ENCODE measurements around the gene CASP2. TPM values are rescaled to one million over a fixed set of nuclear protein-coding genes. Genes with fewer than 3 reads are reported as not detected.

The CASP2 gene
- total RNA-seq, 1 experiment from 2014 or later, result 64.1 TPM

DNA sequence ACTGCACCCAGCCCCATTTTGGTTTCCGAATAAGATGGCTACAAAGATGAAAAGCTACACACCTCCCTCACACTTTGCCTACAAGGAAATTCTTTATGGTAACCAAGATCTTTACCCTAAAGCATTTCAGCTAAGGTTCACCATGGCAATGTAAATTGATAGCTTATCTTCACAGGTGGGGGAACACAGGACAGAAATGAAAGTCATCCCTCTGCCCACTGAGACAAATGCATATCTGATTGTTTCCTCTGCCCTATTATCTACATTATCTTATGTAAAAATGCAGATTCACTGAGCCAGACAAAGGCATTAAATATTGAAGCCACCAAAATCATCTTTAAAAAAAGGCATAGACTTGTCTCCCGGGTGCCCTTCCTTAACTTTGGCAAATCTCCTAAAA is 6.6 kb upstream of the CASP2 start:
- TF ChIP-seq ZFX (IDR thresholded peaks at IDR 0.05) (no peak), POLR2A (IDR thresholded peaks at IDR 0.05; ENCODE audit: borderline replicate concordance, extremely low read depth, insufficient read depth, insufficient read length) (no peak), POLR2AphosphoS5 (IDR thresholded peaks at IDR 0.05; ENCODE audit: low read depth, low read length) (no peak), SIN3A (IDR thresholded peaks at IDR 0.05; ENCODE audit: low read depth) (no peak), TCF7L2 (IDR thresholded peaks at IDR 0.05; ENCODE audit: borderline replicate concordance, extremely low read depth, insufficient read depth, insufficient read length) (no peak), ZNF274 (IDR thresholded peaks at IDR 0.05; ENCODE audit: low read depth, low read length) (no peak), RAD21 (IDR thresholded peaks at IDR 0.05; ENCODE audit: low read depth) (no peak), SRF (IDR thresholded peaks at IDR 0.05; ENCODE audit: low read depth) (no peak), EZH2phosphoT487 (IDR thresholded peaks at IDR 0.05; ENCODE audit: borderline replicate concordance) (no peak), CBX3 (IDR thresholded peaks at IDR 0.05; ENCODE audit: low read depth) (no peak), EZH2 (IDR thresholded peaks at IDR 0.05) (no peak), CEBPB (IDR thresholded peaks at IDR 0.05; ENCODE audit: low read depth) (no peak)
- TF ChIP-seq, protein P1, sequence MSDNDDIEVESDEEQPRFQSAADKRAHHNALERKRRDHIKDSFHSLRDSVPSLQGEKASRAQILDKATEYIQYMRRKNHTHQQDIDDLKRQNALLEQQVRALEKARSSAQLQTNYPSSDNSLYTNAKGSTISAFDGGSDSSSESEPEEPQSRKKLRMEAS (IDR thresholded peaks at IDR 0.05), result no peak
- TF ChIP-seq, protein P2, sequence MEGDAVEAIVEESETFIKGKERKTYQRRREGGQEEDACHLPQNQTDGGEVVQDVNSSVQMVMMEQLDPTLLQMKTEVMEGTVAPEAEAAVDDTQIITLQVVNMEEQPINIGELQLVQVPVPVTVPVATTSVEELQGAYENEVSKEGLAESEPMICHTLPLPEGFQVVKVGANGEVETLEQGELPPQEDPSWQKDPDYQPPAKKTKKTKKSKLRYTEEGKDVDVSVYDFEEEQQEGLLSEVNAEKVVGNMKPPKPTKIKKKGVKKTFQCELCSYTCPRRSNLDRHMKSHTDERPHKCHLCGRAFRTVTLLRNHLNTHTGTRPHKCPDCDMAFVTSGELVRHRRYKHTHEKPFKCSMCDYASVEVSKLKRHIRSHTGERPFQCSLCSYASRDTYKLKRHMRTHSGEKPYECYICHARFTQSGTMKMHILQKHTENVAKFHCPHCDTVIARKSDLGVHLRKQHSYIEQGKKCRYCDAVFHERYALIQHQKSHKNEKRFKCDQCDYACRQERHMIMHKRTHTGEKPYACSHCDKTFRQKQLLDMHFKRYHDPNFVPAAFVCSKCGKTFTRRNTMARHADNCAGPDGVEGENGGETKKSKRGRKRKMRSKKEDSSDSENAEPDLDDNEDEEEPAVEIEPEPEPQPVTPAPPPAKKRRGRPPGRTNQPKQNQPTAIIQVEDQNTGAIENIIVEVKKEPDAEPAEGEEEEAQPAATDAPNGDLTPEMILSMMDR (IDR thresholded peaks at IDR 0.05 in 2 of 3, conservative IDR thresholded peaks at IDR 0.05 in 1 of 3; ENCODE audit: borderline replicate concordance in 1 of 3, insufficient read depth in 1 of 3, low read depth in 2 of 3, low read length in 2 of 3), result no peak
- Histone ChIP-seq H3K36me3 (ENCODE audit: control insufficient read depth in 1 of 2, insufficient read depth in 2 of 2, low read length in 2 of 2) (no peaks in the 10 kb centered on the region), H3K9me3 (ENCODE audit: control insufficient read depth in 1 of 2, insufficient read depth in 1 of 2, low read depth in 1 of 2, low read length in 2 of 2) (no peaks in the 10 kb centered on the region), H3K27ac (ENCODE audit: low read depth, low read length) (no peak overlapping the region), H3K4me2 (ENCODE audit: low read length) (no peak overlapping the region), H3K79me2 (ENCODE audit: insufficient read depth, low read length) (no peaks in the 10 kb centered on the region), H3K4me1 (ENCODE audit: control insufficient read depth in 1 of 2, insufficient read depth in 2 of 2, low read length in 2 of 2) (peaks cover 24 to 48% of the 10 kb centered on the region in 2 experiments), H3K9me2 (ENCODE audit: insufficient read depth) (no peaks in the 10 kb centered on the region), H2AFZ (ENCODE audit: low read depth, low read length, poor library complexity, severe bottlenecking) (no peak overlapping the region), H4K20me1 (ENCODE audit: insufficient read depth) (no peaks in the 10 kb centered on the region), H3K9ac (ENCODE audit: low read length) (no peak overlapping the region), H3K27me3 (ENCODE audit: insufficient read depth, low read length) (no peaks in the 10 kb centered on the region), H3K4me3 (replicated peaks in 1 of 2; ENCODE audit: low read depth in 1 of 2, low read length in 2 of 2) (no peak overlapping the region)
- BruUV-seq (replicated peaks), result no TSS peak
- ChIA-PET CTCF (no interaction called here), RAD21 (ENCODE audit: low non-redundant PET in 1 of 2, low total read pairs in 2 of 2, uncharacterized antibody in 2 of 2, unreplicated experiment in 2 of 2) (no interaction called here), POLR2A (interaction anchor here (1.8 kb wide), 1 partner anchor 18 kb away, joined by 4 read pairs; the partner anchor contains the start of gene GSTK1)
- ATAC-seq (no peak), DNase-seq (ENCODE audit: low read depth, low spot score) (no peak)
- intact Hi-C loops (cut with micrococcal nuclease), result no loop called here

Measured in HCT116 (cell line).